K562 (cell line): ENCODE results near the gene MLLT1. TPM values are rescaled to one million over a fixed set of nuclear protein-coding genes. Genes with fewer than 3 reads are reported as not detected.

Experiments
- ATAC-seq: fragments of 200-7000 bp; cut with Tn5 transposase; 3 replicates; pipeline ENCODE4 v1.9.1; 2020; ENCODE audit warnings: moderate library complexity
- BruUV-seq: library from RNA; stranded (reverse); fragments of 400-500 nt; replicated peaks from 2 replicates; lab custom pipeline; 2021; lab: Mats Ljungman, UMichigan
- CTCF ChIA-PET: fragments of 300-600 bp; formaldehyde crosslinking; extraction: SDS; loops from one replicate; lab custom pipeline; 2021; ENCODE audit warnings: low intra/inter-chr PET ratio; lab: Yijun Ruan, JAX
- POLR2A ChIA-PET: fragments of 300-600, 350-650 bp; sonication (Branson Sonifier 250); formaldehyde crosslinking; extraction: SDS; loops from one replicate; lab custom pipeline; 2021; ENCODE audit warnings: antibody characterized with exemption, inconsistent platforms; lab: Yijun Ruan, JAX
- DNase-seq, 4 experiments: peaks; one replicate each; pipeline versions ENCODE4 v3.0.0 to v3.0.0-alpha.2; 2011 to 2018; ENCODE audit warnings: low spot score in 3 of 4, mixed read lengths in 3 of 4; ENCODE audit errors: extremely low read depth in 1 of 4
- FAIRE-seq: peaks from 2 replicates; lab custom pipeline; 2011; peaks lifted over from hg19 to GRCh38; lab: Jason Lieb, UNC
- H2AFZ ChIP-seq: 2 replicates; pipeline ENCODE4 v1.6.0; 2011; ENCODE audit warnings: low read depth, low read length, control low read depth, inconsistent platforms
- H3K27ac ChIP-seq: fragments of 200-600 bp; 3 replicates; pipeline ENCODE4 v1.8.0; 2011; ENCODE audit warnings: low read depth, mild to moderate bottlenecking, control low read depth, inconsistent platforms, low read length, moderate library complexity, mixed read lengths; ENCODE audit errors: extremely low read depth
- H3K27me3 ChIP-seq, 2 experiments: fragments of 300-600 bp in 1 of 2; 2 replicates in 1 of 2; 3 replicates in 1 of 2; pipeline versions ENCODE4 v1.6.0 to v1.8.0; 2011; ENCODE audit warnings: inconsistent platforms in 2 of 2, low read length in 2 of 2, mild to moderate bottlenecking in 1 of 2, mixed read lengths in 1 of 2, moderate library complexity in 1 of 2; ENCODE audit not compliant: control insufficient read depth in 2 of 2, insufficient read depth in 2 of 2
- H3K36me3 ChIP-seq: fragments of 300-600 bp; 3 replicates; pipeline ENCODE4 v1.8.0; 2011; ENCODE audit warnings: mild to moderate bottlenecking, low read length, inconsistent platforms; ENCODE audit not compliant: control insufficient read depth, insufficient read depth
- H3K4me1 ChIP-seq, 2 experiments: fragments of 200-600 bp in 1 of 2; replicated peaks in 1 of 2; 2 replicates in 1 of 2; 3 replicates in 1 of 2; pipeline versions ENCODE4 v1.5.1 to v1.8.0; 2011; ENCODE audit warnings: inconsistent platforms in 2 of 2, low read length in 2 of 2, mild to moderate bottlenecking in 1 of 2, mixed read lengths in 1 of 2, moderate library complexity in 1 of 2; ENCODE audit not compliant: control insufficient read depth in 2 of 2, insufficient read depth in 2 of 2
- H3K4me2 ChIP-seq: 2 replicates; pipeline ENCODE4 v1.6.1; 2011; ENCODE audit warnings: low read length, control low read depth, inconsistent platforms, mixed read lengths; ENCODE audit not compliant: insufficient read depth
- H3K4me3 ChIP-seq: fragments of 200-600 bp; sonication (generic), shearing (Covaris generic); 2 replicates; pipeline ENCODE4 v1.5.1; 2016; ENCODE audit warnings: control low read depth, inconsistent platforms
- H3K79me2 ChIP-seq: fragments of 200-600 bp; 3 replicates; pipeline ENCODE4 v1.8.0; 2011; ENCODE audit warnings: low read length, inconsistent platforms; ENCODE audit not compliant: control insufficient read depth, insufficient read depth
- H3K9ac ChIP-seq, 2 experiments: 2 replicates each; pipeline versions ENCODE4 v1.6.0 to v1.6.1; 2011; ENCODE audit warnings: low read depth in 2 of 2, low read length in 2 of 2, control low read depth in 1 of 2, inconsistent platforms in 1 of 2, mild to moderate bottlenecking in 1 of 2, mixed read lengths in 1 of 2; ENCODE audit not compliant: insufficient read depth in 1 of 2
- H3K9me1 ChIP-seq: one replicate; pipeline ENCODE4 v1.6.0; 2011; ENCODE audit warnings: inconsistent platforms, mild to moderate bottlenecking, low read length, moderate library complexity; ENCODE audit not compliant: control insufficient read depth, insufficient read depth
- H3K9me3 ChIP-seq: replicated peaks from 2 replicates; pipeline ENCODE4 v1.5.1; 2011; ENCODE audit warnings: low read depth, low read length, inconsistent platforms; ENCODE audit not compliant: control insufficient read depth, insufficient read depth
- H4K20me1 ChIP-seq: replicated peaks from 2 replicates; pipeline ENCODE4 v1.6.1; 2011; ENCODE audit warnings: low read length, inconsistent platforms, mixed read lengths; ENCODE audit not compliant: control insufficient read depth, insufficient read depth
- BHLHE40 ChIP-seq: IDR thresholded peaks from 2 replicates; pipeline ENCODE4 v1.6.1; 2011; ENCODE audit warnings: low read length, improper control_type of control experiment
- ELK3 ChIP-seq: fragments of 450-650 bp; formaldehyde crosslinking; IDR thresholded peaks from 2 replicates; pipeline ENCODE4 v1.4.0; 2020; ENCODE audit warnings: mild to moderate bottlenecking
- FOXK2 ChIP-seq, 2 experiments: fragments of 450-650 bp; IDR thresholded peaks in 1 of 2; conservative IDR thresholded peaks in 1 of 2; 2 replicates each; pipeline ENCODE4 v1.6.1; 2016; ENCODE audit warnings: low read depth in 2 of 2, mild to moderate bottlenecking in 1 of 2
- HMG20B ChIP-seq: fragments of 250-450 bp; sonication (Bioruptor Pico); IDR thresholded peaks from 2 replicates; pipeline ENCODE4 v1.5.0; 2021; ENCODE audit warnings: mild to moderate bottlenecking
- JUND ChIP-seq, 2 experiments: IDR thresholded peaks; 2 replicates in 1 of 2; 3 replicates in 1 of 2; pipeline ENCODE4 v1.6.1; 2011; ENCODE audit warnings: borderline replicate concordance in 2 of 2, low read depth in 2 of 2, low read length in 2 of 2, improper control_type of control experiment in 1 of 2, missing biosample characterization in 1 of 2, missing genetic modification characterization in 1 of 2, missing genetic modification reagents in 1 of 2
- KLF6 ChIP-seq: fragments of 250-450 bp; sonication (Bioruptor Pico); IDR thresholded peaks from 2 replicates; pipeline ENCODE4 v1.4.0; 2020; ENCODE audit warnings: mild to moderate bottlenecking, moderate library complexity, borderline replicate concordance
- PML ChIP-seq: IDR thresholded peaks from 2 replicates; pipeline ENCODE4 v1.6.1; 2012; ENCODE audit warnings: low read length, inconsistent platforms
- PRPF4 ChIP-seq: fragments of 200-400 bp; formaldehyde crosslinking; IDR thresholded peaks from one replicate; pipeline ENCODE4 v1.6.1; 2017; ENCODE audit warnings: low read length, low read depth, mild to moderate bottlenecking; ENCODE audit not compliant: insufficient read depth, poor library complexity, severe bottlenecking
- PTBP1 ChIP-seq: fragments of 200-400 bp; formaldehyde crosslinking; IDR thresholded peaks from 2 replicates; pipeline ENCODE4 v1.6.1; 2017; ENCODE audit warnings: low read depth, low read length
- RAD21 ChIP-seq, 2 experiments: fragments of 250-450 bp in 1 of 2; fragments of 450-650 bp in 1 of 2; sonication (Bioruptor Pico) in 1 of 2; formaldehyde crosslinking in 1 of 2; IDR thresholded peaks in 1 of 2; conservative IDR thresholded peaks in 1 of 2; 2 replicates each; pipeline versions ENCODE4 v1.4.0 to v1.8.0; 2020 to 2022; ENCODE audit warnings: mild to moderate bottlenecking in 2 of 2, moderate library complexity in 1 of 2
- SOX6 ChIP-seq: fragments of 450-650 bp; IDR thresholded peaks from 2 replicates; pipeline ENCODE4 v1.6.1; 2014; ENCODE audit warnings: mild to moderate bottlenecking
- SP1 ChIP-seq: sonication (generic); formaldehyde crosslinking; IDR thresholded peaks from 2 replicates; pipeline ENCODE4 v1.8.1; 2022; ENCODE audit warnings: mild to moderate bottlenecking, missing genetic modification reagents
- WHSC1 ChIP-seq: IDR thresholded peaks from one replicate; pipeline ENCODE4 v1.6.1; 2012; ENCODE audit warnings: low read length, control low read depth, inconsistent platforms
- ZNF12 ChIP-seq: sonication (generic); formaldehyde crosslinking; IDR thresholded peaks from 2 replicates; pipeline ENCODE4 v1.4.0; 2020; ENCODE audit warnings: mild to moderate bottlenecking, missing genetic modification reagents
- ZNF134 ChIP-seq: fragments of 250-450 bp; sonication (Bioruptor Pico); conservative IDR thresholded peaks from 2 replicates; pipeline ENCODE4 v1.4.0; 2020
- ZNF699 ChIP-seq: fragments of 250-450 bp; sonication (Bioruptor Pico); IDR thresholded peaks from 2 replicates; pipeline ENCODE4 v1.8.0; 2021; ENCODE audit warnings: mild to moderate bottlenecking, moderate library complexity; ENCODE audit not compliant: insufficient replicate concordance
- ZNF785 ChIP-seq: fragments of 250-450 bp; sonication (Bioruptor Pico); IDR thresholded peaks from 2 replicates; pipeline ENCODE4 v1.4.0; 2020; ENCODE audit warnings: mild to moderate bottlenecking
- WGBS: fragments of 100-300 bp; shearing (Covaris generic); methylation state at CpG from one replicate; pipeline ENCODE4 v1.1.6; 2016; ENCODE audit warnings: low coverage, mixed read lengths; ENCODE audit not compliant: insufficient coverage; ENCODE audit errors: missing lambda C conversion rate; 5-methylcytosine and 5-hydroxymethylcytosine counted together
- in situ Hi-C: fragments of 300-500 bp; cut with MboI; formaldehyde crosslinking; loops from 4 replicates; pipeline ENCODE4 v1.15.0; 2018; ENCODE audit warnings: inconsistent platforms, mixed read lengths
- intact Hi-C: fragments of 100-400 bp; cut with micrococcal nuclease; formaldehyde crosslinking; loops from 2 replicates; pipeline ENCODE4 v1.14.2; 2022
- polyA plus RNA-seq, 8 experiments: library from polyadenylated mRNA; depleted of rRNA in 4 of 8; stranded (reverse) in 5 of 8; unstranded in 3 of 8; fragments of >200 nt; fragmentation: Nextera tagmentation in 2 of 8; fragmentation: Illumina TruSeq in 1 of 8; extraction: Ambion mirVana in 2 of 8; extraction: Trizol in 1 of 8; gene quantifications; 2 replicates each; pipeline versions ENCODE4 v1.2.1 to v1.2.3, GENCODE V29; 2011 to 2014; ENCODE audit warnings: inconsistent platforms in 1 of 8, missing spikeins in 1 of 8
- total RNA-seq, 7 experiments: library from RNA; depleted of rRNA in 6 of 7; stranded (reverse); fragments of >200 nt in 6 of 7; fragmentation: Illumina TruSeq in 2 of 7; extraction: Trizol in 2 of 7; gene quantifications; 2 replicates each; pipeline versions ENCODE4 v1.2.1 to v1.2.3, GENCODE V29; 2011 to 2021; ENCODE audit warnings: low replicate concordance in 1 of 7

MLLT1 gene
- total and polyA plus RNA-seq, 9 of the 15 experiments (the other 6 are each of a cell fraction or from before 2014, with no cell fraction given): 0.23 to 63.5 (median 15.4) TPM

- POLR2A ChIA-PET: interaction anchor here (0.6 kb wide), 1 partner anchor 14 kb away, joined by 3 read pairs; no protein-coding TSS in a partner anchor
- BruUV-seq: no TSS peak
- H3K79me2 ChIP-seq: no peaks in the 10 kb centered on the region
- H3K27ac ChIP-seq: no peak overlapping the region
- in situ Hi-C loops (no loop called here), intact Hi-C loops (no loop called here)
- TF ChIP-seq ZNF134 (CRISPR knock-in tag) (no peak), PRPF4 (no peak), SP1 (no peak), ZNF699 (CRISPR knock-in tag) (no peak), BHLHE40 (no peak), FOXK2 (conservative IDR thresholded peaks at IDR 0.05 in 1 of 2, IDR thresholded peaks at IDR 0.05 in 1 of 2; ENCODE audit: low read depth in 2 of 2) (no peak), JUND (IDR thresholded peaks at IDR 0.05; ENCODE audit: borderline replicate concordance, low read depth, low read length) (no peak), JUND (tag; IDR thresholded peaks at IDR 0.05; ENCODE audit: borderline replicate concordance, low read depth, low read length) (no peak), ZNF785 (no peak), KLF6 (CRISPR knock-in tag) (no peak), WHSC1 (no peak), HMG20B (no peak), ZNF12 (CRISPR knock-in tag) (no peak), SOX6 (no peak), PTBP1 (no peak), PML (no peak), ELK3 (no peak), RAD21 (CRISPR knock-in tag; conservative IDR thresholded peaks at IDR 0.05 in 1 of 2, IDR thresholded peaks at IDR 0.05 in 1 of 2) (no peak)
- no peaks in the 10 kb centered on the region for H3K36me3 ChIP-seq
- 11% methylated on average over 9 of the region's 10 CpGs for WGBS
- H3K9me3 ChIP-seq: peaks cover 3% of the 10 kb centered on the region; the same call in 1 of the 2 replicates
- no peak overlapping the region for H3K9ac ChIP-seq
- peaks cover 0 to 5% of the 10 kb centered on the region in 2 experiments; a peak in 3 of 5 replicates for H3K27me3 ChIP-seq
- CTCF ChIA-PET: interaction anchor here (0.7 kb wide), 1 partner anchor 287 kb away, joined by 3 read pairs; no protein-coding TSS in a partner anchor
- H4K20me1 ChIP-seq: no peaks in the 10 kb centered on the region
- ATAC-seq: no peak
- no peak overlapping the region for H3K4me2 ChIP-seq
- no peak for FAIRE-seq
- no peaks in the 10 kb centered on the region for H3K9me1 ChIP-seq
- no peak for DNase-seq
- H3K4me1 ChIP-seq: no peaks in the 10 kb centered on the region
- no peak overlapping the region for H2AFZ ChIP-seq
- no peak overlapping the region for H3K4me3 ChIP-seq
Observed at GRCh38 chr19:6185093-6185834, 94.5 kb downstream of the MLLT1 start.
